SK-N-SH (cell line): ENCODE data around the gene RAPGEF1.

Experiments
- CTCF ChIP-seq: fragments of 200-600 bp; sonication (generic); IDR thresholded peaks from 2 replicates; pipeline ENCODE4 v1.6.1; 2017; ENCODE audit warnings: antibody characterized with exemption, mild to moderate bottlenecking, moderate library complexity
- GABPA ChIP-seq: IDR thresholded peaks from 2 replicates; pipeline ENCODE4 v1.4.0; 2012; ENCODE audit warnings: low read depth, mild to moderate bottlenecking
- MAX ChIP-seq: IDR thresholded peaks from 2 replicates; pipeline ENCODE4 v1.4.0; 2012; ENCODE audit warnings: low read depth
- TCF12 ChIP-seq: IDR thresholded peaks from 2 replicates; pipeline ENCODE4 v1.4.0; 2012
- USF2 ChIP-seq: fragments of 150-350 bp; IDR thresholded peaks from 2 replicates; pipeline ENCODE4 v1.6.1; 2017; ENCODE audit warnings: antibody characterized with exemption, low read length, low read depth, borderline replicate concordance

DNA sequence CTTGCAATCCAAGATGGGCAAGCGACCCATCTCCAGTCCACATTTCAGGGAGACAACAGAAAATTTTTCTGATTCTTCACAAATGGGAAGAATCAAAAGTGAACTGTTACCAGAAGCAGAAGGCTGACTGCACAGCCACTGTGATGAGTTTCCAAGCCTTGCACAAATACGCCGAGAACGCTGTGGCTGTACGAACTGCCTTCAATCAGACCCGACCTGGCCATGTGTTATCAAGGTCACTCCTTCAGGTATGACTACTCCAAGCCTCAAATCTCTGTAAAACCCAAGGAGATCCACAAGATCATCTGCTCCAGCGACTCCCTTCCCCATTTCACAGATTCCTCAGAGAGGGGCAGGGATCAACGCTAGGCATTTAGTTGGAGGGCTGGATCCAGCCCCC, 26.9 kb downstream of the RAPGEF1 start:
- no peak for TF ChIP-seq CTCF
- no peak for TF ChIP-seq USF2
- TF ChIP-seq MAX = no peak
- no peak for TF ChIP-seq GABPA
- TF ChIP-seq TCF12 = no peak
